Peyer's patch (tissue), 4 donors: ENCODE measurements around the gene OAF. TPM values are rescaled to one million over a fixed set of nuclear protein-coding genes. Genes with fewer than 3 reads are reported as not detected.

ENCODE experiments used
- DNase-seq, 3 donors: peaks; one replicate each; pipeline ENCODE4 v3.0.0-alpha.2; 2017 to 2019
- H3K27ac ChIP-seq, 4 donors: fragments of 200-600 bp; sonication (generic); one replicate each; pipeline ENCODE4 v1.5.1; 2016 to 2019
- H3K27me3 ChIP-seq, 2 donors: fragments of 200-600 bp; sonication (generic); one replicate each; pipeline ENCODE4 v1.5.1; 2019
- H3K36me3 ChIP-seq, 3 donors: fragments of 200-600 bp; sonication (generic); one replicate each; pipeline ENCODE4 v1.5.1; 2016 to 2019
- H3K4me1 ChIP-seq, 4 donors: fragments of 200-600 bp; sonication (generic); one replicate each; pipeline ENCODE4 v1.5.1; 2016 to 2019
- H3K4me3 ChIP-seq, 4 donors: fragments of 200-600 bp; sonication (generic); 1 replicate in 3 of 4; 2 replicates in 1 of 4; pipeline ENCODE4 v1.5.1; 2016 to 2019; ENCODE audit warnings: mild to moderate bottlenecking in 1 of 4
- H3K9me3 ChIP-seq, 4 donors: fragments of 200-600 bp; sonication (generic); one replicate each; pipeline ENCODE4 v1.5.1; 2016 to 2019; ENCODE audit warnings: mild to moderate bottlenecking in 1 of 4
- POLR2A ChIP-seq, 2 donors: fragments of 450-650 bp; IDR thresholded peaks; one replicate each; pipeline ENCODE4 v1.5.1; 2017; ENCODE audit warnings: antibody characterized with exemption in 2 of 2, mild to moderate bottlenecking in 2 of 2, moderate library complexity in 2 of 2
- total RNA-seq, 4 donors: library from RNA; depleted of rRNA; stranded (reverse); fragments of >200 nt; gene quantifications; one replicate each; pipeline ENCODE4 v1.1.0, GENCODE V29; 2016
- TF ChIP-seq, protein P1 (sequence below), 6 experiments: fragments of 450-650 bp in 4 of 6; fragments of 200-600 bp in 2 of 6; sonication (generic) in 1 of 6; IDR thresholded peaks; one replicate each; pipeline ENCODE4 v1.5.1; 2017 to 2019; ENCODE audit warnings: antibody characterized with exemption in 6 of 6, mild to moderate bottlenecking in 3 of 6, moderate library complexity in 1 of 6

The OAF gene
- total RNA-seq, 4 donors from 2014 or later, result 66.0 to 344 (median 228) TPM

DNA sequence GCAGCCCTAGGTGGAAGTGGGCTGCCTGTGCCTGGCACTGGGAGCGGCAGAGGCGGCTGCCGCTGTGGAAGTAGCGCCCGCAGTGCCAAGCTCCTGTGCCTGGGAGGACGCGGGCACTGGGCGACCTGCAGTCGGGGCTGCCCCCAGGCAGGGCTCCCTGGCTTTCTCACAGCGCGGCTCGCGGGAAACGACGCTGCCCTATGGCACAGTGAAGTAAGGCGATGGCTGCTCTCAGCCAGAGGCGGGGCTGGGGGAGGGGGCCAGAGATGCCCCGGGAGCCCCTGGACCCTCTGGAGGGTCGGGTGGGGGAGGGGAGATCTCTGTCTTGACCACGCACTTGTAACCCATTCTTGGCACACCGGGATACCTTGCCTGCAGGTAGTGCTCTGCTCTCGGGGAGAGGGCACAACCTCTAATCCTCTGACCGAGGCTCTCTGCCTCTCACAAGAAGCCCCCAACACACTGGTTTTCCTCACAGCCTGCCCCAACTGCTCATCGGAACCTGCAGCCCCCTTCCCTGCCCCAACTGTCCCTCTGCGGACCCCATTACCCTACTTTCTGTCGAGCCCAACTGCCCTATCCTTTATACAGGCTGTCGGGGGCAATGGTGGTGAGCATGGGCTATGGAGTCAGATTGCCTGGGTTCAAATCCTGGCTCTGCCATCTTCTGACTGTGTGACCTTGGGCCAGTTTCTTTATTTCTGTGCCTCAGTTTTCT lies 40.7 kb upstream of the OAF start:
- no peak overlapping the region for H3K4me3 ChIP-seq
- peaks cover 0 to 23% (median 0%) of the 10 kb centered on the region in 4 donors for H3K4me1 ChIP-seq
- peak in 1 of 3 donors; percentile 53 for DNase-seq
- H3K36me3 ChIP-seq, result no peaks in the 10 kb centered on the region
- TF ChIP-seq, protein P1, sequence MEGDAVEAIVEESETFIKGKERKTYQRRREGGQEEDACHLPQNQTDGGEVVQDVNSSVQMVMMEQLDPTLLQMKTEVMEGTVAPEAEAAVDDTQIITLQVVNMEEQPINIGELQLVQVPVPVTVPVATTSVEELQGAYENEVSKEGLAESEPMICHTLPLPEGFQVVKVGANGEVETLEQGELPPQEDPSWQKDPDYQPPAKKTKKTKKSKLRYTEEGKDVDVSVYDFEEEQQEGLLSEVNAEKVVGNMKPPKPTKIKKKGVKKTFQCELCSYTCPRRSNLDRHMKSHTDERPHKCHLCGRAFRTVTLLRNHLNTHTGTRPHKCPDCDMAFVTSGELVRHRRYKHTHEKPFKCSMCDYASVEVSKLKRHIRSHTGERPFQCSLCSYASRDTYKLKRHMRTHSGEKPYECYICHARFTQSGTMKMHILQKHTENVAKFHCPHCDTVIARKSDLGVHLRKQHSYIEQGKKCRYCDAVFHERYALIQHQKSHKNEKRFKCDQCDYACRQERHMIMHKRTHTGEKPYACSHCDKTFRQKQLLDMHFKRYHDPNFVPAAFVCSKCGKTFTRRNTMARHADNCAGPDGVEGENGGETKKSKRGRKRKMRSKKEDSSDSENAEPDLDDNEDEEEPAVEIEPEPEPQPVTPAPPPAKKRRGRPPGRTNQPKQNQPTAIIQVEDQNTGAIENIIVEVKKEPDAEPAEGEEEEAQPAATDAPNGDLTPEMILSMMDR (IDR thresholded peaks at IDR 0.05), result no peak
- no peak for TF ChIP-seq POLR2A (IDR thresholded peaks at IDR 0.05)
- H3K9me3 ChIP-seq, result no peaks in the 10 kb centered on the region
- peaks cover 0 to 8% of the 10 kb centered on the region in 2 donors for H3K27me3 ChIP-seq
- H3K27ac ChIP-seq, result no peak overlapping the region

DNA sequence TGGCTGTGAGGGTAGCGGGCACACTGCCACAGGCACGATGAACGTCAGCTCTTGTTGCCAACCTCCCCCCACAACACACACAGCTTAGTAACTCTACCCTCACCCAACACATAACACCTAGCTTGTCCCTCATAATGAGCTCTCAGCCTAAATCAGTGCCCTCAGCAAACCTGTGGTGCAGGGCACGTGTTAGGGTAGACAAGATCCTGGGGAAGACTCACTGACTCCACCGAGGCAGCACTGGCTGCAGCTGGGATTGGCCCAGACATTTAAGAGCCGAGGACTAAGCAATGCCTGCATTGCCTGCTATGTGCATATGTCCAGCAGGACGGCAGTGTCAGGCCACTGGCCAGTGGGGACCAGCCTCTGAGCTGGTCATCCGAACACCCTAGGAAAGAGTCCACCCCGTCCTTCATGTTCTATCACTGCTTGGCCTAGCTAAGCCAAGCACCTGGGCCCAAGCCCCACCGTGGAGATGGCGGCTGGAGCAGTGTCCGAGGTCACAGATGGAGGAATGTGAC lies 40.0 kb upstream of the OAF start:
- H3K4me1 ChIP-seq, result peaks cover 0 to 25% (median 0%) of the 10 kb centered on the region in 4 donors
- H3K9me3 ChIP-seq, result no peaks in the 10 kb centered on the region
- H3K27me3 ChIP-seq, result peaks cover 0 to 8% of the 10 kb centered on the region in 2 donors
- H3K4me3 ChIP-seq, result no peak overlapping the region
- peak in 1 of 3 donors; percentile 43 for DNase-seq
- no peaks in the 10 kb centered on the region for H3K36me3 ChIP-seq
- no peak for TF ChIP-seq POLR2A (IDR thresholded peaks at IDR 0.05)
- H3K27ac ChIP-seq, result no peak overlapping the region

DNA sequence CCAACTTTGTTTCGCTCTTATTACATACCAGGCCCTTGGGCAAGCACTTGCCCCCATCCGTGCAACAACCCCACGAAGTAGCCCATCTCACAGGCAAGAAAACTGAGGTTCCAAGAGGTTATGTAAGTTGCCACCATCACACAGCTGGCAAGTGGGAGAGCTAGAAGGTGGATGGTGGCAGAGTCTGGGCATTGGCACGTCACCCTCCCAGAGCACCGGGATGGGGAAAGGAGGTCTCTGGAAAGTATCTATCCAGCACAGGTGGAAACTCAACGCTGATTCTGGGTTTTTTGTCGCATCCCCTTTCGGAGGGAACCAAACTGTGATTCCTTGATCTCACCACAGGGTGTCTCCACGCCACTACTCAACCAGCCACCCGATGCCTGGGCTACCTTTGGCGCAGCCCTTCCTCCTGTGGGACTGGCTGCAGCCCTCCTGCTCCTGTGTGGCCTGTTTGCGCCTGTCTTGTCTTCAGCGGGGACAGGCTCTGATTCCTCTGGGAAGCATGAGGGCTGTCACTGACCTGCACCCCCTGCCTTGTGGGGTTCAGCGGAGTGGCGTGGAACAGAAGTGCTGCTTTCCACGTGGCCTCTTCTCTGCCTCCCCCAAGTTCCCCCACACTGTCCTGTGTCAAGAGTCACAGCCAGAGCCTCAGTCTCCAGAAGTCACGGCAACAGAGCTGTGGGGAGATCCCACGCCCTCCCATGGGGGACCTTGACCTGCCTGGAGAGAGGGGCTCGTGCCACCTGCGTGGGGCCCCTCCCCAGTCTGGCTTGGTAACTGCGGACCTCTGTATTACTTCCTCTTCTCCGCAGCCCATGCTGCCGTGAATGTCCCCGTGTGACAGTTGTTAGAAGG lies 38.5 kb upstream of the OAF start:
- Histone ChIP-seq H3K9me3 (no peaks in the 10 kb centered on the region), H3K4me1 (peaks cover 0 to 25% (median 0%) of the 10 kb centered on the region in 4 donors), H3K27ac (no peak overlapping the region), H3K27me3 (peaks cover 0 to 8% of the 10 kb centered on the region in 2 donors), H3K4me3 (no peak overlapping the region), H3K36me3 (no peaks in the 10 kb centered on the region)
- TF ChIP-seq POLR2A (IDR thresholded peaks at IDR 0.05), result no peak
- TF ChIP-seq, protein P1 (IDR thresholded peaks at IDR 0.05), result peak in 5 of 6 experiments; percentile 59 to 93 (median 91)
- DNase-seq, result peak; percentile 33 to 84 (median 76)

DNA sequence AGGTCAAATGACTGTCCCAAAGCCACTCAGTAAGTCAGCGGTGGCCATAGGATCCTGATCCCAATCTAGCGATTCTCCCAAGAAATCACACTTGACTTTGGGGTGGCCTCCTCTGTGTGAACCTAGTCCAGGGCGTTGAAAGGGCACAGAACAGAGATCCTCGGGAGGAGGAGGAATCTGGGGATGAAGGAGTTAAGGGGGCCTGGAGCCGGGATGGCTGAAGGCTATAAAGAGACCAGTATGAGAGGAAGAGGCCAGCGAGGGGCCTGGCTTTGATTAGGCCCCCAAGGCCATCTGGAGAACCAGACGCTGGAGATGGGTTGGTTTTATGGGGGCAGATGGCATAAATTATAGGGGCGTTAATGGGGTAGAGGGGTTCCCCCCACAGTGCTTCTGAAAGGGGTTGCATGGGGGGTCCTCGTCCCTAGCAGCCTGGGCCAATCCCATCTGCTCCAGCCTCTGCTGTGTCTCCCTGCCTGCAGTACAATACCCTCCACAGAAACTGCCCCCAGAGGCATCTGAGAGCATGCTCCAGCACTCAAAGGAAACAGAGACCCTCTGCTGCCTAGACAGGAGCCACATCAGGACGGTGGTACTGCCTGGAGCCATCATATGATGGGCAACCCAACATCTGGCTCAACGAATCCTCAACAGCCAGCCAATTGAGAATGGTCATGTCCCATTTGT lies 37.7 kb upstream of the OAF start:
- no peaks in the 10 kb centered on the region for H3K36me3 ChIP-seq
- H3K27me3 ChIP-seq, result peaks cover 0 to 8% of the 10 kb centered on the region in 2 donors
- H3K9me3 ChIP-seq, result no peaks in the 10 kb centered on the region
- H3K4me1 ChIP-seq, result peaks cover 0 to 25% (median 0%) of the 10 kb centered on the region in 4 donors
- TF ChIP-seq POLR2A (IDR thresholded peaks at IDR 0.05), result no peak
- TF ChIP-seq, protein P1 (IDR thresholded peaks at IDR 0.05), result no peak
- no peak overlapping the region for H3K4me3 ChIP-seq
- H3K27ac ChIP-seq, result no peak overlapping the region
- peak in 1 of 3 donors; percentile 29 for DNase-seq

DNA sequence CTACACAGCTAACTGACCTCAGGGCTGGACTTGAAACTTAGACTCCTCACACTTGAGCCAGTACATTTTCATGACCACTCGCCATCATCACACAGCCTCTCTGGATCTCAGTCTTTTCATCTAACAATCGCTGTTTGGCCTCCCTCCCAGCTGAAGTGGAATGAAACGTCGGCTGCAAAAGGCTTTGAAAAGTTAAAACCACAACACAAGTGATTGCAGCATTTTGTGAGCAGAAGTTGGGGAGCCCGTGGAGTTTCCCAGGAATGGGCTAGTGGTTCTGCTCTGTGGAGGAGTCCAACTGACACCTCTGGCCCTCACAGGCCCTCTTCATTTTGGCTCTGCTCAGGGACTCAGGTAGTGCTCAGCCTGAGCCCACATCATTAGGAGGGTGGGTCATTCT lies 37.0 kb upstream of the OAF start:
- Histone ChIP-seq H3K36me3 (no peaks in the 10 kb centered on the region), H3K4me3 (no peak overlapping the region), H3K9me3 (no peaks in the 10 kb centered on the region), H3K27me3 (peaks cover 0 to 5% of the 10 kb centered on the region in 2 donors), H3K4me1 (peaks cover 0 to 19% (median 0%) of the 10 kb centered on the region in 4 donors), H3K27ac (no peak overlapping the region)
- TF ChIP-seq POLR2A (IDR thresholded peaks at IDR 0.05), result no peak
- TF ChIP-seq, protein P1 (IDR thresholded peaks at IDR 0.05), result no peak
- no peak for DNase-seq
